HCT116 (cell line): ENCODE data around the gene CLDN9.
A peak's percentile ranks its signal among the peaks of the same experiment; 100 is the strongest.

Experiments
- CTCF ChIP-seq, 3 experiments: fragments of 200-600 bp in 1 of 3; sonication (generic) in 1 of 3; IDR thresholded peaks in 2 of 3; conservative IDR thresholded peaks in 1 of 3; 2 replicates each; pipeline ENCODE4 v1.5.1; 2012 to 2017; ENCODE audit warnings: low read depth in 2 of 3, low read length in 2 of 3, antibody characterized with exemption in 1 of 3, borderline replicate concordance in 1 of 3, control low read depth in 1 of 3, mild to moderate bottlenecking in 1 of 3, mixed read lengths in 1 of 3, mixed run types in 1 of 3, moderate library complexity in 1 of 3; ENCODE audit not compliant: insufficient read depth in 1 of 3
- EZH2 ChIP-seq: fragments of 200-600 bp; sonication (generic); IDR thresholded peaks from 2 replicates; pipeline ENCODE4 v1.6.1; 2017; ENCODE audit warnings: antibody characterized with exemption, mixed run types
- TF ChIP-seq, protein P1 (sequence below): IDR thresholded peaks from 2 replicates; pipeline ENCODE4 v1.6.1; 2012

- TF ChIP-seq, protein P1, sequence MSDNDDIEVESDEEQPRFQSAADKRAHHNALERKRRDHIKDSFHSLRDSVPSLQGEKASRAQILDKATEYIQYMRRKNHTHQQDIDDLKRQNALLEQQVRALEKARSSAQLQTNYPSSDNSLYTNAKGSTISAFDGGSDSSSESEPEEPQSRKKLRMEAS = no peak
- TF ChIP-seq EZH2 (no peak), CTCF (IDR thresholded peaks at IDR 0.05 in 2 of 3, conservative IDR thresholded peaks at IDR 0.05 in 1 of 3; ENCODE audit: borderline replicate concordance in 1 of 3, insufficient read depth in 1 of 3, low read depth in 2 of 3, low read length in 2 of 3) (peak in 2 of 3 experiments; percentile 64 to 86; a peak in 4 of 6 replicates)
Measured at GRCh38 chr16:3027983-3028715, 15.4 kb downstream of the CLDN9 start.
